Type B pancreatic cell (in vitro differentiated cells): ENCODE data around the gene GABRR3. TPM values are rescaled to one million over a fixed set of nuclear protein-coding genes. Genes with fewer than 3 reads are reported as not detected.
A peak's percentile ranks its signal among the peaks of the same experiment; 100 is the strongest.

Experiments
- DNase-seq: peaks from one replicate; pipeline ENCODE4 v3.0.0; 2021; ENCODE audit warnings: mixed read lengths; ENCODE audit not compliant: unreplicated experiment; ENCODE audit errors: extremely low spot score
- H3K27ac Mint-ChIP-seq: 2 replicates; pipeline ENCODE4 v1.8.0; 2021; ENCODE audit warnings: mild to moderate bottlenecking, mixed read lengths
- H3K27me3 Mint-ChIP-seq: 2 replicates; pipeline ENCODE4 v1.8.0; 2021; ENCODE audit warnings: mixed read lengths
- H3K36me3 Mint-ChIP-seq: 2 replicates; pipeline ENCODE4 v1.8.0; 2021; ENCODE audit warnings: mixed read lengths
- H3K4me1 Mint-ChIP-seq: one replicate; pipeline ENCODE4 v1.8.0; 2021; ENCODE audit warnings: mixed read lengths; ENCODE audit not compliant: unreplicated experiment
- H3K4me3 Mint-ChIP-seq: 2 replicates; pipeline ENCODE4 v1.8.0; 2021; ENCODE audit warnings: mild to moderate bottlenecking, mixed read lengths
- H3K9me3 Mint-ChIP-seq: 2 replicates; pipeline ENCODE4 v1.8.0; 2021; ENCODE audit warnings: mixed read lengths
- total RNA-seq: library from RNA; stranded (reverse); gene quantifications from 2 replicates; pipeline ENCODE4 v1.2.1, GENCODE V29; 2021; ENCODE audit warnings: low replicate concordance
- TF ChIP-seq, protein P1 (sequence below): fragments of 200-600 bp; sonication (generic); conservative IDR thresholded peaks from 2 replicates; pipeline ENCODE4 v1.5.0; 2021; ENCODE audit warnings: antibody characterized with exemption, mild to moderate bottlenecking

GABRR3 gene
- total RNA-seq, 1 donor from 2014 or later: not detected

- TF ChIP-seq, protein P1, sequence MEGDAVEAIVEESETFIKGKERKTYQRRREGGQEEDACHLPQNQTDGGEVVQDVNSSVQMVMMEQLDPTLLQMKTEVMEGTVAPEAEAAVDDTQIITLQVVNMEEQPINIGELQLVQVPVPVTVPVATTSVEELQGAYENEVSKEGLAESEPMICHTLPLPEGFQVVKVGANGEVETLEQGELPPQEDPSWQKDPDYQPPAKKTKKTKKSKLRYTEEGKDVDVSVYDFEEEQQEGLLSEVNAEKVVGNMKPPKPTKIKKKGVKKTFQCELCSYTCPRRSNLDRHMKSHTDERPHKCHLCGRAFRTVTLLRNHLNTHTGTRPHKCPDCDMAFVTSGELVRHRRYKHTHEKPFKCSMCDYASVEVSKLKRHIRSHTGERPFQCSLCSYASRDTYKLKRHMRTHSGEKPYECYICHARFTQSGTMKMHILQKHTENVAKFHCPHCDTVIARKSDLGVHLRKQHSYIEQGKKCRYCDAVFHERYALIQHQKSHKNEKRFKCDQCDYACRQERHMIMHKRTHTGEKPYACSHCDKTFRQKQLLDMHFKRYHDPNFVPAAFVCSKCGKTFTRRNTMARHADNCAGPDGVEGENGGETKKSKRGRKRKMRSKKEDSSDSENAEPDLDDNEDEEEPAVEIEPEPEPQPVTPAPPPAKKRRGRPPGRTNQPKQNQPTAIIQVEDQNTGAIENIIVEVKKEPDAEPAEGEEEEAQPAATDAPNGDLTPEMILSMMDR: no peak
- Mint-ChIP-seq H3K9me3 (no peaks in the 10 kb centered on the region), H3K27me3 (no peaks in the 10 kb centered on the region), H3K4me3 (peak overlapping the region; percentile 49), H3K27ac (peak overlapping the region; percentile 79), H3K36me3 (peaks cover 30% of the 10 kb centered on the region), H3K4me1 (peaks cover 6% of the 10 kb centered on the region)
- DNase-seq: no peak
Observed at GRCh38 chr3:97956051-97956450, 79.1 kb downstream of the GABRR3 start.

GRCh38 chr3:97954228-97954827, 80.8 kb downstream of the GABRR3 start:
- peaks cover 43% of the 10 kb centered on the region for H3K36me3 Mint-ChIP-seq
- TF ChIP-seq, protein P1: no peak
- DNase-seq: no peak
- no peaks in the 10 kb centered on the region for H3K27me3 Mint-ChIP-seq
- no peaks in the 10 kb centered on the region for H3K9me3 Mint-ChIP-seq
- H3K4me3 Mint-ChIP-seq: no peak overlapping the region
- H3K4me1 Mint-ChIP-seq: peaks cover 4% of the 10 kb centered on the region
- H3K27ac Mint-ChIP-seq: no peak overlapping the region

GRCh38 chr3:97952872-97953271, 82.2 kb downstream of the GABRR3 start:
- H3K4me3 Mint-ChIP-seq: peak overlapping the region; percentile 6
- H3K27me3 Mint-ChIP-seq: no peaks in the 10 kb centered on the region
- no peak for DNase-seq
- peaks cover 4% of the 10 kb centered on the region for H3K4me1 Mint-ChIP-seq
- H3K36me3 Mint-ChIP-seq: peaks cover 49% of the 10 kb centered on the region
- TF ChIP-seq, protein P1: no peak
- no peaks in the 10 kb centered on the region for H3K9me3 Mint-ChIP-seq
- peak overlapping the region; percentile 75 for H3K27ac Mint-ChIP-seq

DNA sequence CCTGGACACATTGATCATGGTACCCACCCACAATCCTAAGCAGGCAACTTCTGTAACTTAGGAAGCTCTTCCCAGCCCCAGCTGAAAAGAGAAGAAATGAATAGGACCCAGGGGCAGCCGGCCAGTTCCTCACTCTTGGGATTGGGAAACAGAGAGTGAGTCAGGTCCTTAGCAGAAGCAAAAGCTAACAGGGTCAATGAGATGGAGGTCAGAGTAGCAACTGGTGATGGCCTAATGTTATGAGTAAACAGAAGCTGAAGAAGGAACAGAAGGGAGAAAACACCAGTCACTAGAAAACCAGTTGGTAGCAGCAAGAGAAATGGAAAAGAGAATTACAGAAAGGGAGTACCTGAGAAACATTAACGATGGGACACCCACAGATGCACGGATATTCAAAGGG, 82.8 kb downstream of the GABRR3 start:
- Mint-ChIP-seq H3K27me3 (no peaks in the 10 kb centered on the region), H3K4me3 (no peak overlapping the region), H3K4me1 (peaks cover 4% of the 10 kb centered on the region), H3K9me3 (no peaks in the 10 kb centered on the region), H3K27ac (peak overlapping the region; percentile 75), H3K36me3 (peaks cover 53% of the 10 kb centered on the region)
- TF ChIP-seq, protein P1: no peak
- DNase-seq: no peak

DNA sequence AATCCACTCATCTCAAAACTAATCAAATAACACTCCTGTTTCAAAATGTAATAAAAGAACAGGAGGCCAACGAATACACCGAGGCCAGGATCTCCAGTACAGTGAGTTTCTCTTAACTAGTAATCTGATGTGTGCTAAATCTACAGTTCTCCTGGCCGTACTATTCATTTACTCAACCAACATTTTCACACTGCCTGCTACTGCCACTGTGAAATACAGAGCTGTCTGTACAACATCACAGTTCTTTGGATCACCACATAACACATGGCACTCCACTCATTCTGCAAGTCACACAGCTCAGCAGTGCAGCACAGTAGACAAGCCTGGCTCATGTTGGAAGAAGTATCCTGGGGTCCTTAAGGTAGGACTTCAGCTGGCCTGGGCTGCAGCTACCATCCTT, 84.8 kb downstream of the GABRR3 start:
- DNase-seq: no peak
- Mint-ChIP-seq H3K9me3 (no peaks in the 10 kb centered on the region), H3K4me1 (no peaks in the 10 kb centered on the region), H3K27me3 (no peaks in the 10 kb centered on the region), H3K36me3 (peaks cover 61% of the 10 kb centered on the region), H3K4me3 (no peak overlapping the region), H3K27ac (no peak overlapping the region)
- TF ChIP-seq, protein P1: no peak

DNA sequence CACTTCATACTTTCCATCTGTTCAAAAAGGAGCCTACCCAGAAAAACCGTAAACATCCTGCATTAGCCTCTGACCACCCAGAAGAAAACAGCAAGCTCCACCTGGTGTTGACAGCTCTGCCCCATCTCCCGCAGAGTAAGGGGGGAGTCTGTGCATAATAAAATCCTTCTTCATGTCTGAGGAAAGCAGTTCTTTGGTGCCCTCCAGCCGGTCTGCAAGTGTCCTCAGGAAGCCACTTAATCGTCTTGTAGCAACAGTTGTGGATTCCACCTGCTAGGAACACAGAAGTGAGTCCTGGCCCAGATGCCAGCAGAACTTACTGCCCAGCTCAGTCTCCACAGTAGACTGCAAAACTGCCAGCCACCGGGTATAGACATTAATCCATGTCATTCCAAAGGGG, 85.4 kb downstream of the GABRR3 start:
- H3K4me3 Mint-ChIP-seq: no peak overlapping the region
- no peaks in the 10 kb centered on the region for H3K9me3 Mint-ChIP-seq
- no peaks in the 10 kb centered on the region for H3K4me1 Mint-ChIP-seq
- no peak for DNase-seq
- TF ChIP-seq, protein P1: no peak
- no peak overlapping the region for H3K27ac Mint-ChIP-seq
- H3K36me3 Mint-ChIP-seq: peaks cover 61% of the 10 kb centered on the region
- H3K27me3 Mint-ChIP-seq: no peaks in the 10 kb centered on the region
